HCT116 (cell line): ENCODE results near the gene MYO1G. TPM values are rescaled to one million over a fixed set of nuclear protein-coding genes. Genes with fewer than 3 reads are reported as not detected.

Experiments
- ATAC-seq: fragments of 200-7000 bp; cut with Tn5 transposase; 2 replicates; pipeline ENCODE4 v1.9.1; 2020; ENCODE audit warnings: mild to moderate bottlenecking, moderate library complexity
- BruUV-seq: library from RNA; stranded (reverse); fragments of 400-500 nt; replicated peaks from 2 replicates; lab custom pipeline; 2021; lab: Mats Ljungman, UMichigan
- CTCF ChIA-PET: fragments of 300-600 bp; sonication (Branson Sonifier 250); formaldehyde crosslinking; loops from one replicate; lab custom pipeline; 2021; ENCODE audit warnings: antibody characterized with exemption; lab: Charles Lee
- POLR2A ChIA-PET: fragments of 300-600, 350-600 bp; sonication (Branson Sonifier 250); formaldehyde crosslinking; loops from one replicate; lab custom pipeline; 2021; ENCODE audit warnings: antibody characterized with exemption; lab: Charles Lee
- RAD21 ChIA-PET, 2 experiments: fragments of 300-600 bp; sonication (Branson Sonifier 250); formaldehyde crosslinking; loops; one replicate each; lab custom pipeline; 2023; ENCODE audit warnings: low total read pairs in 2 of 2; ENCODE audit not compliant: uncharacterized antibody in 2 of 2, unreplicated experiment in 2 of 2, low non-redundant PET in 1 of 2; lab: Charles Lee
- DNase-seq: peaks from one replicate; pipeline ENCODE4 v3.0.0-alpha.2; 2010; ENCODE audit warnings: low read depth, low spot score
- H2AFZ ChIP-seq: fragments of 200-600 bp; shearing (Covaris generic), sonication (generic); 2 replicates; pipeline ENCODE4 v1.6.1; 2017; ENCODE audit warnings: low read depth, mixed run types, mixed read lengths, antibody characterized with exemption, low read length; ENCODE audit not compliant: poor library complexity, severe bottlenecking
- H3K27ac ChIP-seq: 2 replicates; pipeline ENCODE4 v1.5.1; 2012; ENCODE audit warnings: low read depth, low read length
- H3K27me3 ChIP-seq: fragments of 200-600 bp; sonication (generic); 2 replicates; pipeline ENCODE4 v1.6.1; 2016; ENCODE audit warnings: mixed run types, low read length, mixed read lengths; ENCODE audit not compliant: insufficient read depth
- H3K36me3 ChIP-seq, 2 experiments: fragments of 200-500 bp in 1 of 2; fragments of 200-600 bp in 1 of 2; sonication (Bioruptor generic) in 1 of 2; sonication (generic) in 1 of 2; 2 replicates each; pipeline versions ENCODE4 v1.5.1 to v1.6.1; 2014 to 2016; ENCODE audit warnings: low read length in 2 of 2, inconsistent platforms in 1 of 2, mixed read lengths in 1 of 2, mixed run types in 1 of 2; ENCODE audit not compliant: insufficient read depth in 2 of 2, control insufficient read depth in 1 of 2
- H3K4me1 ChIP-seq, 2 experiments: fragments of 200-600 bp in 1 of 2; sonication (generic) in 1 of 2; 2 replicates each; pipeline versions ENCODE4 v1.5.1 to v1.6.1; 2012 to 2017; ENCODE audit warnings: low read length in 2 of 2, inconsistent platforms in 1 of 2, mild to moderate bottlenecking in 1 of 2, mixed read lengths in 1 of 2, mixed run types in 1 of 2, moderate library complexity in 1 of 2; ENCODE audit not compliant: insufficient read depth in 2 of 2, control insufficient read depth in 1 of 2
- H3K4me2 ChIP-seq: fragments of 200-600 bp; sonication (generic); 2 replicates; pipeline ENCODE4 v1.6.1; 2017; ENCODE audit warnings: mixed run types, low read length, mixed read lengths
- H3K4me3 ChIP-seq, 2 experiments: fragments of 200-600 bp in 1 of 2; sonication (generic) in 1 of 2; replicated peaks in 1 of 2; 2 replicates each; pipeline ENCODE4 v1.5.1; 2011 to 2016; ENCODE audit warnings: low read length in 2 of 2, control low read depth in 1 of 2, low read depth in 1 of 2, mild to moderate bottlenecking in 1 of 2, mixed read lengths in 1 of 2, mixed run types in 1 of 2
- H3K79me2 ChIP-seq: fragments of 200-600 bp; sonication (generic); 2 replicates; pipeline ENCODE4 v1.6.1; 2017; ENCODE audit warnings: mild to moderate bottlenecking, mixed run types, low read length, moderate library complexity, mixed read lengths; ENCODE audit not compliant: insufficient read depth
- H3K9ac ChIP-seq: fragments of 200-600 bp; sonication (generic); 2 replicates; pipeline ENCODE4 v1.6.1; 2016; ENCODE audit warnings: low read length, mixed read lengths
- H3K9me2 ChIP-seq: fragments of 200-600 bp; sonication (generic), shearing (Covaris generic); 2 replicates; pipeline ENCODE4 v1.6.1; 2017; ENCODE audit warnings: mixed run types, mild to moderate bottlenecking, moderate library complexity; ENCODE audit not compliant: insufficient read depth
- H3K9me3 ChIP-seq, 2 experiments: fragments of 200-500 bp in 1 of 2; fragments of 200-600 bp in 1 of 2; sonication (Bioruptor generic) in 1 of 2; sonication (generic) in 1 of 2; 2 replicates each; pipeline ENCODE4 v1.6.1; 2014 to 2017; ENCODE audit warnings: low read length in 2 of 2, mixed read lengths in 2 of 2, inconsistent platforms in 1 of 2, low read depth in 1 of 2, mild to moderate bottlenecking in 1 of 2, mixed run types in 1 of 2, moderate library complexity in 1 of 2; ENCODE audit not compliant: control insufficient read depth in 1 of 2, insufficient read depth in 1 of 2
- H4K20me1 ChIP-seq: fragments of 200-600 bp; sonication (generic), shearing (Covaris generic); 2 replicates; pipeline ENCODE4 v1.6.1; 2017; ENCODE audit warnings: mixed run types, mild to moderate bottlenecking, moderate library complexity; ENCODE audit not compliant: insufficient read depth
- CEBPB ChIP-seq: IDR thresholded peaks from 2 replicates; pipeline ENCODE4 v1.6.1; 2012; ENCODE audit warnings: low read depth
- EGR1 ChIP-seq: IDR thresholded peaks from 2 replicates; pipeline ENCODE4 v1.6.1; 2012; ENCODE audit warnings: low read depth
- EZH2 ChIP-seq: fragments of 200-600 bp; sonication (generic); IDR thresholded peaks from 2 replicates; pipeline ENCODE4 v1.6.1; 2017; ENCODE audit warnings: antibody characterized with exemption, mixed run types
- EZH2phosphoT487 ChIP-seq: fragments of 200-600 bp; IDR thresholded peaks from 2 replicates; pipeline ENCODE4 v1.6.1; 2018; ENCODE audit warnings: antibody characterized with exemption, borderline replicate concordance
- FOSL1 ChIP-seq: IDR thresholded peaks from 2 replicates; pipeline ENCODE4 v1.6.1; 2012; ENCODE audit warnings: low read depth
- JUND ChIP-seq: IDR thresholded peaks from 2 replicates; pipeline ENCODE4 v1.6.1; 2012
- POLR2A ChIP-seq: IDR thresholded peaks from 2 replicates; pipeline ENCODE4 v1.7.0; 2011; ENCODE audit warnings: borderline replicate concordance; ENCODE audit not compliant: insufficient read depth, insufficient read length; ENCODE audit errors: extremely low read depth
- POLR2AphosphoS5 ChIP-seq: IDR thresholded peaks from 2 replicates; pipeline ENCODE4 v1.6.1; 2011; ENCODE audit warnings: mild to moderate bottlenecking, low read depth, low read length, moderate library complexity
- RAD21 ChIP-seq: IDR thresholded peaks from 2 replicates; pipeline ENCODE4 v1.6.1; 2012; ENCODE audit warnings: low read depth, mild to moderate bottlenecking
- SIN3A ChIP-seq: IDR thresholded peaks from 2 replicates; pipeline ENCODE4 v1.6.1; 2012; ENCODE audit warnings: low read depth
- SP1 ChIP-seq: IDR thresholded peaks from 2 replicates; pipeline ENCODE4 v1.6.1; 2012; ENCODE audit warnings: low read depth
- SRF ChIP-seq: IDR thresholded peaks from 2 replicates; pipeline ENCODE4 v1.6.1; 2012; ENCODE audit warnings: low read depth
- TCF7L2 ChIP-seq: IDR thresholded peaks from 2 replicates; pipeline ENCODE4 v1.7.0; 2011; ENCODE audit warnings: borderline replicate concordance, inconsistent platforms; ENCODE audit not compliant: insufficient read depth, insufficient read length; ENCODE audit errors: extremely low read depth
- YY1 ChIP-seq: IDR thresholded peaks from 2 replicates; pipeline ENCODE4 v1.6.1; 2011; ENCODE audit warnings: low read length, low read depth, moderate library complexity, mild to moderate bottlenecking; ENCODE audit not compliant: insufficient replicate concordance; ENCODE audit errors: extremely low read depth
- ZFX ChIP-seq: fragments of 450-650 bp; IDR thresholded peaks from 2 replicates; pipeline ENCODE4 v1.6.1; 2017
- ZNF274 ChIP-seq: fragments of 200-500 bp; sonication (Bioruptor generic); IDR thresholded peaks from 2 replicates; pipeline ENCODE4 v1.6.1; 2014; ENCODE audit warnings: mild to moderate bottlenecking, low read depth, low read length, inconsistent platforms
- intact Hi-C: fragments of 100-400 bp; cut with micrococcal nuclease; formaldehyde crosslinking; loops from 2 replicates; pipeline ENCODE4 v1.10.0; 2022
- total RNA-seq: library from RNA; stranded (reverse); gene quantifications from one replicate; pipeline ENCODE4 v1.2.1, GENCODE V29; 2021; ENCODE audit not compliant: unreplicated experiment
- TF ChIP-seq, protein P1 (sequence below), 3 experiments: fragments of 200-600 bp in 1 of 3; sonication (generic) in 1 of 3; IDR thresholded peaks in 2 of 3; conservative IDR thresholded peaks in 1 of 3; 2 replicates each; pipeline ENCODE4 v1.5.1; 2012 to 2017; ENCODE audit warnings: low read depth in 2 of 3, low read length in 2 of 3, antibody characterized with exemption in 1 of 3, borderline replicate concordance in 1 of 3, control low read depth in 1 of 3, mild to moderate bottlenecking in 1 of 3, mixed read lengths in 1 of 3, mixed run types in 1 of 3, moderate library complexity in 1 of 3; ENCODE audit not compliant: insufficient read depth in 1 of 3
- TF ChIP-seq, protein P2 (sequence below): IDR thresholded peaks from 2 replicates; pipeline ENCODE4 v1.6.1; 2012
- TF ChIP-seq, protein P3 (sequence below): IDR thresholded peaks from 2 replicates; pipeline ENCODE4 v1.6.1; 2012; ENCODE audit warnings: low read depth
- TF ChIP-seq, protein P4 (sequence below): IDR thresholded peaks from 2 replicates; pipeline ENCODE4 v1.6.1; 2011; ENCODE audit warnings: mild to moderate bottlenecking, low read length, moderate library complexity; ENCODE audit not compliant: insufficient replicate concordance; ENCODE audit errors: extremely low read depth

MYO1G gene
- total RNA-seq, 1 experiment from 2014 or later = 0.74 TPM

DNA sequence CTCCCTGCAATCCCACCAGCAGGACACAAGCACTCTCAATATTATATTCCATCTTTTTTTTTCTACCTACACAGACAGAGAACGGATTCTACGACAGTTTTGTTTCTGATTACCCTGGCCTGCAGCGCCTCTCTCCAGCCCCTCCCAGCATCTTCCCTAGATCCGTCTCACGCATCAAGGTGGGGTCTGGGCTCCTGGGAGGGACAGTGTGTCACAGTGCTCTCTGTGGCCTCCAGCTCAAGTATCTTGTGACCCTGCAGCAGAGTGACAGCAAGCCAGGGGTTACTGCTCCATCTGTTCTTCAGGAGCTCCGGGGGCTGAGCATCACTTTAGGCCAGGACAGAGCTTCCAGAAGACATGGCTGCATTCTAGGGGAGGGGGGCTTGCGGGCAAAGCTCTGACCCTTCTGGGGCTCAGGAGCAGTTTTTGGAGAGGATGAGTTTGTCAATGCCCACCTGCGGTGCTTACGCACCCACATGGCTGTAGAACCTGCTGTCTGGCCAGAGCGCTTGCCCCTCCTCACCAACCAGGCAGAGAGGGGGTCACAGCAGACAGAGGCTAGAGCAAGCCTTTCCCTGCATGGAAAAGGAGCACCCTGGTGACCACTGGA lies 22.6 kb downstream of the MYO1G start:
- TF ChIP-seq SRF (no peak), ZFX (no peak), TCF7L2 (no peak), CEBPB (no peak), EZH2 (no peak), EZH2phosphoT487 (no peak), RAD21 (no peak), FOSL1 (no peak), POLR2AphosphoS5 (no peak), SP1 (no peak), ZNF274 (no peak), POLR2A (no peak), YY1 (no peak), JUND (no peak), EGR1 (no peak), SIN3A (no peak)
- TF ChIP-seq, protein P1, sequence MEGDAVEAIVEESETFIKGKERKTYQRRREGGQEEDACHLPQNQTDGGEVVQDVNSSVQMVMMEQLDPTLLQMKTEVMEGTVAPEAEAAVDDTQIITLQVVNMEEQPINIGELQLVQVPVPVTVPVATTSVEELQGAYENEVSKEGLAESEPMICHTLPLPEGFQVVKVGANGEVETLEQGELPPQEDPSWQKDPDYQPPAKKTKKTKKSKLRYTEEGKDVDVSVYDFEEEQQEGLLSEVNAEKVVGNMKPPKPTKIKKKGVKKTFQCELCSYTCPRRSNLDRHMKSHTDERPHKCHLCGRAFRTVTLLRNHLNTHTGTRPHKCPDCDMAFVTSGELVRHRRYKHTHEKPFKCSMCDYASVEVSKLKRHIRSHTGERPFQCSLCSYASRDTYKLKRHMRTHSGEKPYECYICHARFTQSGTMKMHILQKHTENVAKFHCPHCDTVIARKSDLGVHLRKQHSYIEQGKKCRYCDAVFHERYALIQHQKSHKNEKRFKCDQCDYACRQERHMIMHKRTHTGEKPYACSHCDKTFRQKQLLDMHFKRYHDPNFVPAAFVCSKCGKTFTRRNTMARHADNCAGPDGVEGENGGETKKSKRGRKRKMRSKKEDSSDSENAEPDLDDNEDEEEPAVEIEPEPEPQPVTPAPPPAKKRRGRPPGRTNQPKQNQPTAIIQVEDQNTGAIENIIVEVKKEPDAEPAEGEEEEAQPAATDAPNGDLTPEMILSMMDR (IDR thresholded peaks at IDR 0.05 in 2 of 3, conservative IDR thresholded peaks at IDR 0.05 in 1 of 3; ENCODE audit: borderline replicate concordance in 1 of 3, insufficient read depth in 1 of 3, low read depth in 2 of 3, low read length in 2 of 3) = no peak
- TF ChIP-seq, protein P2, sequence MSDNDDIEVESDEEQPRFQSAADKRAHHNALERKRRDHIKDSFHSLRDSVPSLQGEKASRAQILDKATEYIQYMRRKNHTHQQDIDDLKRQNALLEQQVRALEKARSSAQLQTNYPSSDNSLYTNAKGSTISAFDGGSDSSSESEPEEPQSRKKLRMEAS = no peak
- TF ChIP-seq, protein P3, sequence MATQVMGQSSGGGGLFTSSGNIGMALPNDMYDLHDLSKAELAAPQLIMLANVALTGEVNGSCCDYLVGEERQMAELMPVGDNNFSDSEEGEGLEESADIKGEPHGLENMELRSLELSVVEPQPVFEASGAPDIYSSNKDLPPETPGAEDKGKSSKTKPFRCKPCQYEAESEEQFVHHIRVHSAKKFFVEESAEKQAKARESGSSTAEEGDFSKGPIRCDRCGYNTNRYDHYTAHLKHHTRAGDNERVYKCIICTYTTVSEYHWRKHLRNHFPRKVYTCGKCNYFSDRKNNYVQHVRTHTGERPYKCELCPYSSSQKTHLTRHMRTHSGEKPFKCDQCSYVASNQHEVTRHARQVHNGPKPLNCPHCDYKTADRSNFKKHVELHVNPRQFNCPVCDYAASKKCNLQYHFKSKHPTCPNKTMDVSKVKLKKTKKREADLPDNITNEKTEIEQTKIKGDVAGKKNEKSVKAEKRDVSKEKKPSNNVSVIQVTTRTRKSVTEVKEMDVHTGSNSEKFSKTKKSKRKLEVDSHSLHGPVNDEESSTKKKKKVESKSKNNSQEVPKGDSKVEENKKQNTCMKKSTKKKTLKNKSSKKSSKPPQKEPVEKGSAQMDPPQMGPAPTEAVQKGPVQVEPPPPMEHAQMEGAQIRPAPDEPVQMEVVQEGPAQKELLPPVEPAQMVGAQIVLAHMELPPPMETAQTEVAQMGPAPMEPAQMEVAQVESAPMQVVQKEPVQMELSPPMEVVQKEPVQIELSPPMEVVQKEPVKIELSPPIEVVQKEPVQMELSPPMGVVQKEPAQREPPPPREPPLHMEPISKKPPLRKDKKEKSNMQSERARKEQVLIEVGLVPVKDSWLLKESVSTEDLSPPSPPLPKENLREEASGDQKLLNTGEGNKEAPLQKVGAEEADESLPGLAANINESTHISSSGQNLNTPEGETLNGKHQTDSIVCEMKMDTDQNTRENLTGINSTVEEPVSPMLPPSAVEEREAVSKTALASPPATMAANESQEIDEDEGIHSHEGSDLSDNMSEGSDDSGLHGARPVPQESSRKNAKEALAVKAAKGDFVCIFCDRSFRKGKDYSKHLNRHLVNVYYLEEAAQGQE = no peak
- TF ChIP-seq, protein P4, sequence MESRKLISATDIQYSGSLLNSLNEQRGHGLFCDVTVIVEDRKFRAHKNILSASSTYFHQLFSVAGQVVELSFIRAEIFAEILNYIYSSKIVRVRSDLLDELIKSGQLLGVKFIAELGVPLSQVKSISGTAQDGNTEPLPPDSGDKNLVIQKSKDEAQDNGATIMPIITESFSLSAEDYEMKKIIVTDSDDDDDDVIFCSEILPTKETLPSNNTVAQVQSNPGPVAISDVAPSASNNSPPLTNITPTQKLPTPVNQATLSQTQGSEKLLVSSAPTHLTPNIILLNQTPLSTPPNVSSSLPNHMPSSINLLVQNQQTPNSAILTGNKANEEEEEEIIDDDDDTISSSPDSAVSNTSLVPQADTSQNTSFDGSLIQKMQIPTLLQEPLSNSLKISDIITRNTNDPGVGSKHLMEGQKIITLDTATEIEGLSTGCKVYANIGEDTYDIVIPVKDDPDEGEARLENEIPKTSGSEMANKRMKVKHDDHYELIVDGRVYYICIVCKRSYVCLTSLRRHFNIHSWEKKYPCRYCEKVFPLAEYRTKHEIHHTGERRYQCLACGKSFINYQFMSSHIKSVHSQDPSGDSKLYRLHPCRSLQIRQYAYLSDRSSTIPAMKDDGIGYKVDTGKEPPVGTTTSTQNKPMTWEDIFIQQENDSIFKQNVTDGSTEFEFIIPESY = no peak
- ChIA-PET POLR2A (no interaction called here), RAD21 (no interaction called here), CTCF (no interaction called here)
- BruUV-seq = no TSS peak
- DNase-seq (no peak), ATAC-seq (no peak)
- no peaks in the 10 kb centered on the region for H3K27me3 ChIP-seq
- H3K27ac ChIP-seq = no peak overlapping the region
- no peaks in the 10 kb centered on the region for H3K79me2 ChIP-seq
- no peak overlapping the region for H3K4me2 ChIP-seq
- H3K4me3 ChIP-seq = no peak overlapping the region
- H3K9me3 ChIP-seq = no peaks in the 10 kb centered on the region
- H3K4me1 ChIP-seq = no peaks in the 10 kb centered on the region
- H2AFZ ChIP-seq = no peak overlapping the region
- intact Hi-C loops = no loop called here
- H3K9me2 ChIP-seq = no peaks in the 10 kb centered on the region
- no peaks in the 10 kb centered on the region for H3K36me3 ChIP-seq
- no peaks in the 10 kb centered on the region for H4K20me1 ChIP-seq
- no peak overlapping the region for H3K9ac ChIP-seq
